Panc1 (cell line): ENCODE data around the gene DLX3.

Source experiments
- POLR2AphosphoS5 ChIP-seq: IDR thresholded peaks from 2 replicates; pipeline ENCODE4 v1.6.1; 2012; ENCODE audit warnings: mild to moderate bottlenecking, low read depth, low read length, moderate library complexity
- SIN3A ChIP-seq: IDR thresholded peaks from 2 replicates; pipeline ENCODE4 v1.6.1; 2012; ENCODE audit warnings: low read depth, mild to moderate bottlenecking, low read length, moderate library complexity, borderline replicate concordance; ENCODE audit not compliant: insufficient read depth
- TF ChIP-seq, protein P1 (sequence below): fragments of 450-650 bp; IDR thresholded peaks from 2 replicates; pipeline ENCODE4 v1.5.1; 2017; ENCODE audit warnings: mild to moderate bottlenecking
- TF ChIP-seq, protein P2 (sequence below), 2 experiments: IDR thresholded peaks; 2 replicates each; pipeline ENCODE4 v1.6.1; 2011 to 2012; ENCODE audit warnings: low read depth in 2 of 2, control low read depth in 1 of 2, low read length in 1 of 2, mild to moderate bottlenecking in 1 of 2, moderate library complexity in 1 of 2; ENCODE audit not compliant: insufficient read depth in 1 of 2

- TF ChIP-seq SIN3A (no peak), POLR2AphosphoS5 (no peak)
- TF ChIP-seq, protein P1, sequence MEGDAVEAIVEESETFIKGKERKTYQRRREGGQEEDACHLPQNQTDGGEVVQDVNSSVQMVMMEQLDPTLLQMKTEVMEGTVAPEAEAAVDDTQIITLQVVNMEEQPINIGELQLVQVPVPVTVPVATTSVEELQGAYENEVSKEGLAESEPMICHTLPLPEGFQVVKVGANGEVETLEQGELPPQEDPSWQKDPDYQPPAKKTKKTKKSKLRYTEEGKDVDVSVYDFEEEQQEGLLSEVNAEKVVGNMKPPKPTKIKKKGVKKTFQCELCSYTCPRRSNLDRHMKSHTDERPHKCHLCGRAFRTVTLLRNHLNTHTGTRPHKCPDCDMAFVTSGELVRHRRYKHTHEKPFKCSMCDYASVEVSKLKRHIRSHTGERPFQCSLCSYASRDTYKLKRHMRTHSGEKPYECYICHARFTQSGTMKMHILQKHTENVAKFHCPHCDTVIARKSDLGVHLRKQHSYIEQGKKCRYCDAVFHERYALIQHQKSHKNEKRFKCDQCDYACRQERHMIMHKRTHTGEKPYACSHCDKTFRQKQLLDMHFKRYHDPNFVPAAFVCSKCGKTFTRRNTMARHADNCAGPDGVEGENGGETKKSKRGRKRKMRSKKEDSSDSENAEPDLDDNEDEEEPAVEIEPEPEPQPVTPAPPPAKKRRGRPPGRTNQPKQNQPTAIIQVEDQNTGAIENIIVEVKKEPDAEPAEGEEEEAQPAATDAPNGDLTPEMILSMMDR: no peak
- TF ChIP-seq, protein P2, sequence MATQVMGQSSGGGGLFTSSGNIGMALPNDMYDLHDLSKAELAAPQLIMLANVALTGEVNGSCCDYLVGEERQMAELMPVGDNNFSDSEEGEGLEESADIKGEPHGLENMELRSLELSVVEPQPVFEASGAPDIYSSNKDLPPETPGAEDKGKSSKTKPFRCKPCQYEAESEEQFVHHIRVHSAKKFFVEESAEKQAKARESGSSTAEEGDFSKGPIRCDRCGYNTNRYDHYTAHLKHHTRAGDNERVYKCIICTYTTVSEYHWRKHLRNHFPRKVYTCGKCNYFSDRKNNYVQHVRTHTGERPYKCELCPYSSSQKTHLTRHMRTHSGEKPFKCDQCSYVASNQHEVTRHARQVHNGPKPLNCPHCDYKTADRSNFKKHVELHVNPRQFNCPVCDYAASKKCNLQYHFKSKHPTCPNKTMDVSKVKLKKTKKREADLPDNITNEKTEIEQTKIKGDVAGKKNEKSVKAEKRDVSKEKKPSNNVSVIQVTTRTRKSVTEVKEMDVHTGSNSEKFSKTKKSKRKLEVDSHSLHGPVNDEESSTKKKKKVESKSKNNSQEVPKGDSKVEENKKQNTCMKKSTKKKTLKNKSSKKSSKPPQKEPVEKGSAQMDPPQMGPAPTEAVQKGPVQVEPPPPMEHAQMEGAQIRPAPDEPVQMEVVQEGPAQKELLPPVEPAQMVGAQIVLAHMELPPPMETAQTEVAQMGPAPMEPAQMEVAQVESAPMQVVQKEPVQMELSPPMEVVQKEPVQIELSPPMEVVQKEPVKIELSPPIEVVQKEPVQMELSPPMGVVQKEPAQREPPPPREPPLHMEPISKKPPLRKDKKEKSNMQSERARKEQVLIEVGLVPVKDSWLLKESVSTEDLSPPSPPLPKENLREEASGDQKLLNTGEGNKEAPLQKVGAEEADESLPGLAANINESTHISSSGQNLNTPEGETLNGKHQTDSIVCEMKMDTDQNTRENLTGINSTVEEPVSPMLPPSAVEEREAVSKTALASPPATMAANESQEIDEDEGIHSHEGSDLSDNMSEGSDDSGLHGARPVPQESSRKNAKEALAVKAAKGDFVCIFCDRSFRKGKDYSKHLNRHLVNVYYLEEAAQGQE (IDR thresholded peaks at IDR 0.05; ENCODE audit: insufficient read depth in 1 of 2, low read depth in 2 of 2, low read length in 1 of 2): no peak
These were observed 48.0 kb downstream of the DLX3 start for GRCh38 chr17:49946964-49947584.
